PC-9 (cell line): ENCODE results near the gene MAP3K19. TPM values are rescaled to one million over a fixed set of nuclear protein-coding genes. Genes with fewer than 3 reads are reported as not detected.
"Not testable (repeated sequence)": the region's sequence is repeated elsewhere in the genome, so short reads cannot be mapped to it uniquely, and the experiment has no call there.

Source experiments
- BruUV-seq: library from RNA; stranded (reverse); fragments of 400-500 nt; replicated peaks from 2 replicates; lab custom pipeline; 2021; lab: Mats Ljungman, UMichigan
- CTCF ChIA-PET: fragments of 300-600 bp; sonication (Branson Sonifier 250); formaldehyde crosslinking; loops from one replicate; lab custom pipeline; 2022; ENCODE audit warnings: antibody characterized with exemption; lab: Charles Lee
- POLR2A ChIA-PET: fragments of 300-600 bp; sonication (Branson Sonifier 250); formaldehyde crosslinking; loops from one replicate; lab custom pipeline; 2022; ENCODE audit warnings: antibody characterized with exemption; ENCODE audit not compliant: unreplicated experiment; lab: Charles Lee
- DNase-seq, 2 experiments: peaks; one replicate each; pipeline versions ENCODE4 v3.0.0 to v3.0.0-alpha.2; 2015 to 2022; ENCODE audit warnings: mixed read lengths in 1 of 2
- H2AFZ ChIP-seq: fragments of 200-600 bp; sonication (generic); 2 replicates; pipeline ENCODE4 v1.8.1; 2017; ENCODE audit warnings: antibody characterized with exemption
- H3F3A ChIP-seq: fragments of 200-600 bp; sonication (generic); 2 replicates; pipeline ENCODE4 v1.8.1; 2017; ENCODE audit warnings: antibody characterized with exemption, mild to moderate bottlenecking, low read depth; ENCODE audit not compliant: insufficient read depth
- H3K27ac ChIP-seq: fragments of 200-600 bp; sonication (generic); 2 replicates; pipeline ENCODE4 v1.6.1; 2016; ENCODE audit warnings: mixed run types
- H3K27me3 ChIP-seq: fragments of 200-600 bp; sonication (generic); 2 replicates; pipeline ENCODE4 v1.6.1; 2016; ENCODE audit warnings: low read depth, mixed run types; ENCODE audit not compliant: insufficient read depth
- H3K36me3 ChIP-seq: fragments of 200-600 bp; sonication (generic); 2 replicates; pipeline ENCODE4 v1.6.1; 2016; ENCODE audit warnings: low read depth, mixed run types
- H3K4me1 ChIP-seq: fragments of 200-600 bp; sonication (generic); replicated peaks from 2 replicates; pipeline ENCODE4 v1.6.1; 2016; ENCODE audit warnings: mixed run types; ENCODE audit not compliant: insufficient read depth
- H3K4me2 ChIP-seq: fragments of 200-600 bp; sonication (generic); 2 replicates; pipeline ENCODE4 v1.6.1; 2017; ENCODE audit warnings: mixed run types
- H3K4me3 ChIP-seq: fragments of 200-600 bp; sonication (generic); 2 replicates; pipeline ENCODE4 v1.6.1; 2016; ENCODE audit warnings: mixed run types
- H3K79me2 ChIP-seq: fragments of 200-600 bp; sonication (generic); 2 replicates; pipeline ENCODE4 v1.6.1; 2017; ENCODE audit warnings: low read depth, mixed run types
- H3K9me2 ChIP-seq: fragments of 200-600 bp; sonication (generic); 2 replicates; pipeline ENCODE4 v1.8.1; 2017; ENCODE audit warnings: mild to moderate bottlenecking; ENCODE audit not compliant: insufficient read depth
- H3K9me3 ChIP-seq: fragments of 200-600 bp; sonication (generic); 2 replicates; pipeline ENCODE4 v1.8.1; 2016; ENCODE audit warnings: low read depth; ENCODE audit not compliant: insufficient read depth
- H4K20me1 ChIP-seq: fragments of 200-600 bp; sonication (generic); 2 replicates; pipeline ENCODE4 v1.8.1; 2017; ENCODE audit not compliant: insufficient read depth
- EZH2 ChIP-seq: fragments of 200-600 bp; sonication (generic); IDR thresholded peaks from 2 replicates; pipeline ENCODE4 v1.8.0; 2017; ENCODE audit warnings: antibody characterized with exemption, low read depth
- intact Hi-C: fragments of 100-400 bp; cut with micrococcal nuclease; formaldehyde crosslinking; loops from one replicate; pipeline ENCODE4 v1.10.0; 2022; ENCODE audit not compliant: unreplicated experiment
- total RNA-seq: library from RNA; stranded (reverse); gene quantifications from 2 replicates; pipeline ENCODE4 v1.2.3, GENCODE V29; 2021
- TF ChIP-seq, protein P1 (sequence below): fragments of 200-600 bp; sonication (generic); conservative IDR thresholded peaks from 2 replicates; pipeline ENCODE4 v1.6.1; 2017; ENCODE audit warnings: mixed run types, antibody characterized with exemption, mild to moderate bottlenecking, moderate library complexity

MAP3K19 gene
- total RNA-seq, 1 experiment from 2014 or later: not detected

DNA sequence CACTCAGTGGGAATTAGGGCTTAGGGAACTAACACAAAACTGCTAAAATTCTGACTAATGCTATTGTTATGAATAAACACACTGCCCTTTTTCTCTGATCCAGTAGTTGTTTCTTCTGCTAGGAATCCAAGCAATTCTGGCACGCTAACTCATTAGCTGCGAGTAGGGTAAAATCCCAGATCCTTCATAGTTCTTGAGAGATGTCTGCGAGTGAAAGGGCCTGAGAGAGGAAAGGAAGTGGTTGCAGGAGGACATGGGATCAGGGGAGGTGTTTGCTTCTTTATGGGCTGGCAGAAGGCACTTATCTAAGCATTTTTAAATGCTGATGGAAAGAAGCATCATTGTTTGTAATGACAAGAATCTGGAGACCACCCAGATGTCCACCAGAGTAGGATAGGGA, 9.4 kb downstream of the MAP3K19 start:
- ChIA-PET CTCF (no interaction called here), POLR2A (no interaction called here)
- H4K20me1 ChIP-seq: no peaks in the 10 kb centered on the region
- TF ChIP-seq, protein P1, sequence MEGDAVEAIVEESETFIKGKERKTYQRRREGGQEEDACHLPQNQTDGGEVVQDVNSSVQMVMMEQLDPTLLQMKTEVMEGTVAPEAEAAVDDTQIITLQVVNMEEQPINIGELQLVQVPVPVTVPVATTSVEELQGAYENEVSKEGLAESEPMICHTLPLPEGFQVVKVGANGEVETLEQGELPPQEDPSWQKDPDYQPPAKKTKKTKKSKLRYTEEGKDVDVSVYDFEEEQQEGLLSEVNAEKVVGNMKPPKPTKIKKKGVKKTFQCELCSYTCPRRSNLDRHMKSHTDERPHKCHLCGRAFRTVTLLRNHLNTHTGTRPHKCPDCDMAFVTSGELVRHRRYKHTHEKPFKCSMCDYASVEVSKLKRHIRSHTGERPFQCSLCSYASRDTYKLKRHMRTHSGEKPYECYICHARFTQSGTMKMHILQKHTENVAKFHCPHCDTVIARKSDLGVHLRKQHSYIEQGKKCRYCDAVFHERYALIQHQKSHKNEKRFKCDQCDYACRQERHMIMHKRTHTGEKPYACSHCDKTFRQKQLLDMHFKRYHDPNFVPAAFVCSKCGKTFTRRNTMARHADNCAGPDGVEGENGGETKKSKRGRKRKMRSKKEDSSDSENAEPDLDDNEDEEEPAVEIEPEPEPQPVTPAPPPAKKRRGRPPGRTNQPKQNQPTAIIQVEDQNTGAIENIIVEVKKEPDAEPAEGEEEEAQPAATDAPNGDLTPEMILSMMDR: no peak
- TF ChIP-seq EZH2: no peak
- H3K9me3 ChIP-seq: no peaks in the 10 kb centered on the region
- DNase-seq: no peak
- no peaks in the 10 kb centered on the region for H3K27me3 ChIP-seq
- H3F3A ChIP-seq: no peaks in the 10 kb centered on the region
- H3K4me3 ChIP-seq: no peak overlapping the region
- intact Hi-C loops: no loop called here
- no peak overlapping the region for H3K27ac ChIP-seq
- H3K9me2 ChIP-seq: no peaks in the 10 kb centered on the region; the same call in 1 of the 2 replicates
- H2AFZ ChIP-seq: no peak overlapping the region
- no peaks in the 10 kb centered on the region for H3K36me3 ChIP-seq
- H3K79me2 ChIP-seq: no peaks in the 10 kb centered on the region
- H3K4me1 ChIP-seq: no peaks in the 10 kb centered on the region
- no TSS peak for BruUV-seq
- no peak overlapping the region for H3K4me2 ChIP-seq

DNA sequence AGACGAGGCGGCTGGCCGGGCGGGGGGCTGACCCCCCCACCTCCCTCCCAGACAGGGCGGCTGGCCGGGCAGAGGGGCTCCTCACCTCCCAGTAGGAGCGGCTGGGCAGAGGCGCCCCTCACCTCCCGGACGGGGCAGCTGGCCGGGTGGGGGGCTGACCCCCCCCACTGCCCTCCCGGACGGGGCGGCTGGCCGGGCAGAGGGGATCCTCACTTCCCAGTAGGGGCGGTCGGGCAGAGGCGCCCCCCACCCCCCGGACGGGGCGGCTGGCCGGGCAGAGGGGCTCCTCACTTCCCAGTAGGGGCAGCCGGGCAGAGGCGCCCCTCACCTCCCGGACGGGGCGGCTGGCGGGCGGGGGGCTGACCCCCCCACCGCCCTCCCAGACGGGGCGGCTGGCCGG, 14.0 kb downstream of the MAP3K19 start:
- CTCF ChIA-PET, POLR2A ChIA-PET, H3K9me2 ChIP-seq, H3F3A ChIP-seq, intact Hi-C loops, H2AFZ ChIP-seq, H3K79me2 ChIP-seq, H3K4me2 ChIP-seq, H4K20me1 ChIP-seq, DNase-seq, H3K9me3 ChIP-seq, H3K27me3 ChIP-seq, H3K4me1 ChIP-seq, H3K27ac ChIP-seq, H3K36me3 ChIP-seq, BruUV-seq, H3K4me3 ChIP-seq: not testable (repeated sequence)

DNA sequence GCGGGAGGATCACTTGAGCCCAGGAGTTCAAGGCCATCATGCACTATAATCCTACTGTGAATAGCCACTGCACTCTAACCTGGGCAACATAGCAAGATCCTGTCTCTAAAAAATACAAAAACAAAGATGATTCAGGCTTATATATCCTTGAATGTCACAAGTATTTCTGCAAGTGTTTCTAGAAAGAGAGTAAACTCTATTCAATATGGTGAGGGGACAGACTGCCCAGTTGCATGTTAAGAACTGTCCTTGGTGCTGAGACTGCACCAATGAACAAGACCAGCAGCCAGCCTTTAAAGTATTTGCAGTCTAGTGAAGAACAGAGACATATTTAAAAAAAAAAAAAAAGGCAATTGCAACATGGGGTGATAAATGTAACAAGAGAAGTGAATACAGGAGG, 16.4 kb downstream of the MAP3K19 start:
- H3K36me3 ChIP-seq: no peaks in the 10 kb centered on the region
- no peaks in the 10 kb centered on the region for H3F3A ChIP-seq
- ChIA-PET CTCF (no interaction called here), POLR2A (no interaction called here)
- no peaks in the 10 kb centered on the region for H3K9me2 ChIP-seq
- H3K27me3 ChIP-seq: no peaks in the 10 kb centered on the region
- TF ChIP-seq EZH2: no peak
- TF ChIP-seq, protein P1: no peak
- intact Hi-C loops: no loop called here
- H3K27ac ChIP-seq: no peak overlapping the region
- BruUV-seq: no TSS peak
- H4K20me1 ChIP-seq: no peaks in the 10 kb centered on the region
- no peak overlapping the region for H3K4me3 ChIP-seq
- H2AFZ ChIP-seq: no peak overlapping the region
- no peaks in the 10 kb centered on the region for H3K4me1 ChIP-seq
- no peaks in the 10 kb centered on the region for H3K9me3 ChIP-seq
- peak in 1 of 2 experiments; percentile 34 for DNase-seq
- H3K79me2 ChIP-seq: no peaks in the 10 kb centered on the region
- H3K4me2 ChIP-seq: no peak overlapping the region

DNA sequence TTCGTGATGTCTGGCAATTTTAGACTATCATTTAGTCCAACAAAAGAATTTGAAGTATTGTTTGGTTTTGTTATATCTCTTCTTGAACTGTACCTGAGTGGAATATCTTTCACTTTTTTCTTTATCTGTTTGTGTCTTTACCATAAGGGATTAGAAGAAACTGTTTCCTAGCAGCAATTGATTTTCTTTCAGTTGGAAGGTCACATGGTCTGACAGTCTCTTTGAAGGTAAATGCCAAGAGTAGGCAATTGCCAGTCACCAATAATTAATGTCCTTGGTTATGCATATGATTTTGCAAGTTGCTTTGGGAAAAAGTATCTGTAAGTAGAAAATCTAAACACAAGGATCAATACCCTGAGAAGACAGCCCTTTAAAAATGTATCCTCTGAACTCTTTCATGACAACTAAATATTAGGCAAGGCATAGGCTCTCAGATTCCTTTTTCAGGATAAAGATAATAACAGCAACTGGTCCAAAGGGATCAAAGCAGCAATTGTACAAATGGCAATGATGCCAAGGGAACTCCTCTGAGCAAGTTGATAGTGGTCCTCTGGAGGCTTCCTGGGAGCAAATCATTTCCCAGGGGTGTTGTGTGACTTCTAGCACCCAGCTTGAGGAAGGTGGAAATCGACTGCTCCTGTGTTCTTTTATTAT, 17.6 kb downstream of the MAP3K19 start:
- Histone ChIP-seq H3K79me2 (no peaks in the 10 kb centered on the region), H2AFZ (no peak overlapping the region), H3K4me1 (no peaks in the 10 kb centered on the region), H3K27me3 (no peaks in the 10 kb centered on the region), H3K36me3 (no peaks in the 10 kb centered on the region), H3K9me2 (no peaks in the 10 kb centered on the region), H3K4me3 (no peak overlapping the region), H3F3A (no peaks in the 10 kb centered on the region), H4K20me1 (no peaks in the 10 kb centered on the region), H3K27ac (no peak overlapping the region), H3K9me3 (no peaks in the 10 kb centered on the region), H3K4me2 (no peak overlapping the region)
- POLR2A ChIA-PET: no interaction called here
- DNase-seq: no peak
- no peak for TF ChIP-seq EZH2
- TF ChIP-seq, protein P1: no peak
- CTCF ChIA-PET: no interaction called here
- no TSS peak for BruUV-seq
- intact Hi-C loops: no loop called here
